Esophagus muscularis mucosa (tissue), 4 donors: ENCODE data around the gene C14orf180. TPM values are rescaled to one million over a fixed set of nuclear protein-coding genes. Genes with fewer than 3 reads are reported as not detected.

Experiments
- DNase-seq: peaks from one replicate; pipeline ENCODE4 v3.0.0-alpha.2; 2017; ENCODE audit errors: extremely low spot score
- H3K27ac ChIP-seq, 4 donors: fragments of 200-600 bp; sonication (generic); replicated peaks in 1 of 4; 1 replicate in 3 of 4; 2 replicates in 1 of 4; pipeline ENCODE4 v1.5.1; 2016 to 2019; ENCODE audit warnings: mild to moderate bottlenecking in 1 of 4
- H3K27me3 ChIP-seq, 4 donors: fragments of 200-600 bp; sonication (generic); one replicate each; pipeline versions ENCODE4 v1.5.1 to v1.6.0; 2016 to 2019
- H3K36me3 ChIP-seq, 4 donors: fragments of 200-600 bp; sonication (generic); one replicate each; pipeline ENCODE4 v1.5.1; 2016 to 2019
- H3K4me1 ChIP-seq, 4 donors: fragments of 200-600 bp; sonication (generic); one replicate each; pipeline ENCODE4 v1.5.1; 2016 to 2019
- H3K4me3 ChIP-seq, 4 donors: fragments of 200-600 bp; sonication (generic); 1 replicate in 2 of 4; 2 replicates in 2 of 4; pipeline ENCODE4 v1.5.1; 2016 to 2019; ENCODE audit warnings: mild to moderate bottlenecking in 4 of 4, moderate library complexity in 1 of 4
- H3K9me3 ChIP-seq, 4 donors: fragments of 200-600 bp; sonication (generic); 1 replicate in 3 of 4; 2 replicates in 1 of 4; pipeline ENCODE4 v1.5.1; 2016 to 2019
- CTCF ChIP-seq, 3 experiments: fragments of 200-600 bp in 2 of 3; fragments of 450-650 bp in 1 of 3; sonication (generic) in 2 of 3; IDR thresholded peaks; one replicate each; pipeline ENCODE4 v1.5.1; 2017 to 2019; ENCODE audit warnings: antibody characterized with exemption in 3 of 3, mild to moderate bottlenecking in 2 of 3, moderate library complexity in 1 of 3
- EP300 ChIP-seq: sonication (generic); formaldehyde crosslinking; IDR thresholded peaks from one replicate; pipeline ENCODE4 v1.6.1; 2017; ENCODE audit warnings: antibody characterized with exemption
- POLR2A ChIP-seq: fragments of 450-650 bp; IDR thresholded peaks from one replicate; pipeline ENCODE4 v1.6.1; 2017; ENCODE audit warnings: antibody characterized with exemption, moderate library complexity, mild to moderate bottlenecking, low read depth
- POLR2AphosphoS5 ChIP-seq, 2 donors: sonication (generic); formaldehyde crosslinking; IDR thresholded peaks; one replicate each; pipeline ENCODE4 v1.6.1; 2017; ENCODE audit warnings: antibody characterized with exemption in 2 of 2
- WGBS: methylation state at CpG from one replicate; pipeline ENCODE4 v1.1.5; 2018; 5-methylcytosine and 5-hydroxymethylcytosine counted together
- intact Hi-C: fragments of 100-400 bp; cut with DNase I; formaldehyde crosslinking; loops from one replicate; pipeline ENCODE4 v1.15.1; 2023
- total RNA-seq, 4 donors: library from RNA; depleted of rRNA; stranded (reverse); fragments of >200 nt; gene quantifications; one replicate each; pipeline versions ENCODE4 v1.1.0 to v1.2.1, GENCODE V29; 2016

Gene C14orf180
- total RNA-seq, 4 donors from 2014 or later = 0.42 TPM; not detected in 3

DNA sequence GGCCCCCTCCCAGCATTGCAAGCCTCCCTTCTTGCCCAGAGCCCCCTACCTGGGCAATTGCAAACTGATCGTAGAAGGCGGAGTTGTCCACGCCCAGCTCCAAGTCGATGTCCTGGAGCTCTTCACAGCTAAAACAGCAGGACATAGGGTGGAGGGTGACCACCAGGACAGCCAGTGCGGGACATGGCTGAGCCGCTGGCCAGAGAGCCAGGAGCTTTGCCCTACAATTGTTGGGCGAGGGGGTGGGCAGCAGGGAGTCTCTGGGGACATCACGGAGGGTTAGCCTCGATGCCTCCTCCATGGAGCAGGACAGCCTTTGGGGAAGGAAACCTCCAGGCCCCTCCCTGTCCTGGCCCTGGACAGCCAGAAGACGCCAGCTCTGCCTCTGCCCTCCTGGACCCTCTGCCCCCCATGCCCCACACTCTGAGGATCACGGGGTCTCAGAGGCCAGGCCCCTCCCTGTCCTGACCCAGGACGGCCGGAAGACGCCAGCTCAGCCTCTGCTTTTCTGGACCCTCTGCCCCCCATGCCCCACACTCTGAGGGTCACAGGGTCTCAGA lies 15.6 kb downstream of the C14orf180 start:
- Histone ChIP-seq H3K4me1 (peaks cover 0 to 2% (median 0%) of the 10 kb centered on the region in 4 donors), H3K4me3 (no peak overlapping the region), H3K36me3 (no peaks in the 10 kb centered on the region), H3K27me3 (peaks cover 0 to 87% (median 0%) of the 10 kb centered on the region in 4 donors), H3K27ac (no peak overlapping the region), H3K9me3 (no peaks in the 10 kb centered on the region)
- intact Hi-C loops = no loop called here
- no peak for TF ChIP-seq POLR2A
- TF ChIP-seq POLR2AphosphoS5 (IDR thresholded peaks at IDR 0.05) = no peak
- TF ChIP-seq EP300 = no peak
- no peak for TF ChIP-seq CTCF (IDR thresholded peaks at IDR 0.05)
- WGBS = 81% methylated on average over 9 of the region's 14 CpGs
- no peak for DNase-seq

DNA sequence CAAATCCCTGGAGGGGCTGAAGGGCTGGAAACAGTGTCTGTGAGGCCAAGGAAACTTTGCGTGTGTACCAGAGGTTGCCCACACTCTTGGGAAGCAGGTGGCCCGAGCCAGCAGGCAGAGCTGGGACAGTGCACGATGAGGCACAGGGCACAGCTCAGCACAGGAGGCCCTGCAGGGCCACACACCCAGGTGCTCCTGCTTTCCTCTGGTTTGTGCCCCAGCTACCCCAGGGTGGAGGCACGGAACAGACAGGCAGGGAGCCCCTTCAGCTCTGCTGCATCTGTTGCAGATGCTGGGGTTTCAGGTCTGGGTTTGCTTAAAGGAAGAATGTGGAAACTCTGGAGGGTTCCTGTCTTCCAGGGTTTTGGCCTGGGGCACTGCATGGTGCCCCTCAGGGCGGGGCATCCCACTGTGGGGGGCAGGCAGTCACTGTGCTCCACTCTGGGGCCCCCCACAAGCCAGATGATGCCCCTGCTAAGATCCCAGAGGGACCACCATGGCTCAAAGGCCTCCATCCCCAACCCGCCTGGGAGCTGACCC lies 16.4 kb downstream of the C14orf180 start:
- Histone ChIP-seq H3K27ac (no peak overlapping the region), H3K36me3 (no peaks in the 10 kb centered on the region), H3K27me3 (peaks cover 0 to 91% (median 0%) of the 10 kb centered on the region in 4 donors), H3K9me3 (no peaks in the 10 kb centered on the region), H3K4me1 (peaks cover 0 to 2% (median 0%) of the 10 kb centered on the region in 4 donors), H3K4me3 (no peak overlapping the region)
- TF ChIP-seq EP300 (no peak), CTCF (IDR thresholded peaks at IDR 0.05) (no peak), POLR2AphosphoS5 (IDR thresholded peaks at IDR 0.05) (no peak), POLR2A (no peak)
- intact Hi-C loops = no loop called here
- no peak for DNase-seq
- 93% methylated on average over 3 of the region's 6 CpGs for WGBS

DNA sequence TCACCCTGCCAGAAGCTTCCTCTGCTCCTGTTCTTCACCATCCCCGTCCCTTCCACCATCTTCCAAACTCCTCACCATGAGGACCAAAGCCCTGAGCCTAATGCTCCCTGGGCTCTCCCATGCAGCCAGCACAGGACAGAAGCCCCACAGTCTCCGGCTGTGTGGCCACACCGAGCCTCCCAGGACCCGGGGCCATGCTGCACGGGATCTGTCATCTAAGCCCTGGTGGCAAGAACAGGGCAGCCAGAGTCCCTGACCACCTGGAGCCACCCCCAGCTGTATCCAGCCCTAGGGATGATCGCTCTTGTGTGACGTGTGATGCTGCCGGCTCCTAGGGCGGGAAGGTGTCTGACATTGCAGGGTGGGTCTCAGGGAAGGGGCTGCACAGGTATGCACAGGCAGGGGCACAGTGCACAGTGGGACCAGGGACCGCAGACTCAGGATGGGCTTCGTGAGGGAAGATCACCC lies 16.9 kb downstream of the C14orf180 start:
- Histone ChIP-seq H3K9me3 (no peaks in the 10 kb centered on the region), H3K4me1 (peaks cover 0 to 2% (median 0%) of the 10 kb centered on the region in 4 donors), H3K36me3 (no peaks in the 10 kb centered on the region), H3K27me3 (peaks cover 0 to 91% (median 0%) of the 10 kb centered on the region in 4 donors), H3K27ac (no peak overlapping the region), H3K4me3 (no peak overlapping the region)
- TF ChIP-seq EP300 = no peak
- TF ChIP-seq CTCF (IDR thresholded peaks at IDR 0.05) = no peak
- TF ChIP-seq POLR2AphosphoS5 (IDR thresholded peaks at IDR 0.05) = no peak
- no peak for TF ChIP-seq POLR2A
- no peak for DNase-seq
- intact Hi-C loops = no loop called here
- WGBS = 92% methylated on average over 9 of the region's 11 CpGs

DNA sequence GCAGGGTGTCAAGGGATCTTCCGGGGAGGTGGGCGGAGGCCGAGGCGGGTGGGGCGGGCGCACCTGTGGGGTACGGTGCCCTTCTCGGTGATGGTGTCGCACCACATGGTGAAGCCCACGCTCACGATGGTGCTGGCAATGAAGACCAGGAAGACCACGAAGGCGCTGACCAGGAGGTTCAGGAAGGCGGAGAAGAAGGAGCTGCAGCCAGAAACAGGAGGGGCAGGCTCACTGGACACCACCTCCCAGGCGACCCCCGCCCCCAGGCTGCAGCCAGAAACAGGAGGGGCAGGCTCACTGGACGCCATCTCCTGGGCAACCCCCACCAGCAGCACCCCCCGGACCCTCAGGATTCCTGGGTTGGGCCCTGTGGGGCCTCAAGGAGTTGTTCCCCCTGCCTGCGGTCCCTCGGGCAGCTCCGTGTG lies 17.4 kb downstream of the C14orf180 start:
- Histone ChIP-seq H3K27ac (no peak overlapping the region), H3K4me1 (peaks cover 0 to 2% (median 0%) of the 10 kb centered on the region in 4 donors), H3K4me3 (no peak overlapping the region), H3K9me3 (no peaks in the 10 kb centered on the region), H3K27me3 (peaks cover 0 to 91% (median 0%) of the 10 kb centered on the region in 4 donors), H3K36me3 (no peaks in the 10 kb centered on the region)
- 91% methylated on average over 13 of the region's 21 CpGs for WGBS
- DNase-seq = no peak
- no peak for TF ChIP-seq POLR2A
- no peak for TF ChIP-seq CTCF (IDR thresholded peaks at IDR 0.05)
- no peak for TF ChIP-seq POLR2AphosphoS5 (IDR thresholded peaks at IDR 0.05)
- no peak for TF ChIP-seq EP300
- intact Hi-C loops = no loop called here
